Measurements from ENCODE around the gene CTPS2. TPM values are rescaled to one million over a fixed set of nuclear protein-coding genes. Genes with fewer than 3 reads are reported as not detected.

Gene CTPS2
- total RNA-seq, 1 donor from 2014 or later, result 59.0 TPM

DNA sequence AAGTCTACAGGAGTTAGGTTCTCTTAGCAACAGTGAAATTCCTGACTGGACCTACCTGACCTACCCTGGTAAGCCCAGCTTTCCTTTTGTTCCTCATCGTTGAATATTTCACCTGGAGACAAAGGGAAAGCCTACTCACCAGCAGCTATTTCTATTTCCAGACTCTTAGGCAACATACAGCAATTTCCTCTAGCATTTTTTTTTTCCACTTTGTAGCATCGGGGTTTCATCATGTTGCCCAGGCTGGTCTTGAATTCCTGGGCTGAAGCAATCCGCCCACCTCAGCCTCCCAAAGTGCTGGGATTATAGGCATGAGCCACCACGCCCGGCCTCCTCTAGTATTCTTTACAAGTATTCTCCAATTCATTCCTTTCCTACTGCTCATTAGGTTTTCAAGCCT, 69.3 kb downstream of the CTPS2 start:
- Mint-ChIP-seq H3K9me3 (peaks cover 6% of the 10 kb centered on the region), H3K27ac (peak overlapping the region; percentile 10), H3K4me3 (no peak overlapping the region), H3K36me3 (peaks cover 44% of the 10 kb centered on the region), H3K27me3 (no peaks in the 10 kb centered on the region), H3K4me1 (ENCODE audit: unreplicated experiment) (peaks cover 26% of the 10 kb centered on the region)
- no peak for DNase-seq (ENCODE audit: extremely low spot score, unreplicated experiment)
- TF ChIP-seq, protein P1, sequence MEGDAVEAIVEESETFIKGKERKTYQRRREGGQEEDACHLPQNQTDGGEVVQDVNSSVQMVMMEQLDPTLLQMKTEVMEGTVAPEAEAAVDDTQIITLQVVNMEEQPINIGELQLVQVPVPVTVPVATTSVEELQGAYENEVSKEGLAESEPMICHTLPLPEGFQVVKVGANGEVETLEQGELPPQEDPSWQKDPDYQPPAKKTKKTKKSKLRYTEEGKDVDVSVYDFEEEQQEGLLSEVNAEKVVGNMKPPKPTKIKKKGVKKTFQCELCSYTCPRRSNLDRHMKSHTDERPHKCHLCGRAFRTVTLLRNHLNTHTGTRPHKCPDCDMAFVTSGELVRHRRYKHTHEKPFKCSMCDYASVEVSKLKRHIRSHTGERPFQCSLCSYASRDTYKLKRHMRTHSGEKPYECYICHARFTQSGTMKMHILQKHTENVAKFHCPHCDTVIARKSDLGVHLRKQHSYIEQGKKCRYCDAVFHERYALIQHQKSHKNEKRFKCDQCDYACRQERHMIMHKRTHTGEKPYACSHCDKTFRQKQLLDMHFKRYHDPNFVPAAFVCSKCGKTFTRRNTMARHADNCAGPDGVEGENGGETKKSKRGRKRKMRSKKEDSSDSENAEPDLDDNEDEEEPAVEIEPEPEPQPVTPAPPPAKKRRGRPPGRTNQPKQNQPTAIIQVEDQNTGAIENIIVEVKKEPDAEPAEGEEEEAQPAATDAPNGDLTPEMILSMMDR (conservative IDR thresholded peaks at IDR 0.05), result no peak

DNA sequence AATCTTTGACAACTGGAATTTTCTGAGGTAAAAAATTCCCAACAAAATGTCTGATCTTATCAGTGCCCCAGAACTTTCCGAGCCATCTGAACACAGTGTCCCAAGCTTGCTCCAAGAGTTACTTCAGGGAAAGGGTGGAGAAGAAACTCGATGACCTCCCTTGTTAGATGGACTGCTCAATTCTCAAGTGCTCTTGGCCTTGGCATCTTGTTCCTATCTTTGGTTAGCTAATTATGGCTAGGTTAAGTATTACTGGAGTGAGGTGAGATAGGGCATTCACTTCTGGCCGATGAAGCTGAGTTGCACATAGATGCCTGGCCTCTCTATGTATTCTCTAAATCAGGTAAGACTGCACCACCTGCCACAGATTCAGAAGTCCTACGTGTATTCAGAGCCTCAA, 71.6 kb downstream of the CTPS2 start:
- TF ChIP-seq, protein P1 (conservative IDR thresholded peaks at IDR 0.05), result no peak
- Mint-ChIP-seq H3K4me3 (no peak overlapping the region), H3K9me3 (peaks cover 6% of the 10 kb centered on the region), H3K27ac (no peak overlapping the region), H3K4me1 (ENCODE audit: unreplicated experiment) (peaks cover 17% of the 10 kb centered on the region), H3K27me3 (no peaks in the 10 kb centered on the region), H3K36me3 (peaks cover 43% of the 10 kb centered on the region)
- DNase-seq (ENCODE audit: extremely low spot score, unreplicated experiment), result no peak

DNA sequence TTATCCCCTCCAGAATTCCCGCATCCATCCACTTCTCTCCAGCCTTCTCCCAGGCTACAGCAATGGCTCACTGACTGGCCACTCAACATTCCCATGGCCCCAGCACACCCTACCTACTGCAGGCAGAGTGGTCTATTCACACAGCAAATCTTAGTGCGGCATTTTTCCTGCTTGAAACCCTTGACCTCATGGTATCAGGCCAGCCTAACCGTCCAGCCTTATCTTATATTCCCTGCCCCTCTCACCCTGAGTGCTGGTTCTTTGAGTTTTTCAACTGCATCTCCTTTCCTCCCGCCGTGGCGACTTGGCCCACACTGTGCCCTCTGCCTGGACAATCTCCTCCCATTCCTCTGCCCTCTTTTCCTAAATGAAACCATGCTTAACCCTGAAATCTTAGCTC, 72.5 kb downstream of the CTPS2 start:
- Mint-ChIP-seq H3K36me3 (peaks cover 40% of the 10 kb centered on the region), H3K9me3 (peaks cover 6% of the 10 kb centered on the region), H3K4me1 (ENCODE audit: unreplicated experiment) (peaks cover 17% of the 10 kb centered on the region), H3K27me3 (no peaks in the 10 kb centered on the region), H3K27ac (no peak overlapping the region), H3K4me3 (no peak overlapping the region)
- no peak for DNase-seq (ENCODE audit: extremely low spot score, unreplicated experiment)
- TF ChIP-seq, protein P1 (conservative IDR thresholded peaks at IDR 0.05), result no peak

- peaks cover 40% of the 10 kb centered on the region for H3K36me3 Mint-ChIP-seq
- peaks cover 6% of the 10 kb centered on the region for H3K9me3 Mint-ChIP-seq
- no peak for DNase-seq (ENCODE audit: extremely low spot score, unreplicated experiment)
- TF ChIP-seq, protein P1 (conservative IDR thresholded peaks at IDR 0.05), result no peak
- H3K4me1 Mint-ChIP-seq (ENCODE audit: unreplicated experiment), result peaks cover 21% of the 10 kb centered on the region
- no peak overlapping the region for H3K4me3 Mint-ChIP-seq
- H3K27ac Mint-ChIP-seq, result no peak overlapping the region
- no peaks in the 10 kb centered on the region for H3K27me3 Mint-ChIP-seq
These were observed 73.9 kb downstream of the CTPS2 start for GRCh38 chrX:16638533-16638932.

GRCh38 chrX:16635596-16635995, 76.9 kb downstream of the CTPS2 start:
- TF ChIP-seq, protein P1 (conservative IDR thresholded peaks at IDR 0.05), result no peak
- peaks cover 1% of the 10 kb centered on the region for H3K9me3 Mint-ChIP-seq

GRCh38 chrX:16635040-16635439, 77.4 kb downstream of the CTPS2 start:
- no peak overlapping the region for H3K4me3 Mint-ChIP-seq
- TF ChIP-seq, protein P1 (conservative IDR thresholded peaks at IDR 0.05), result no peak
- no peaks in the 10 kb centered on the region for H3K9me3 Mint-ChIP-seq
- DNase-seq (ENCODE audit: extremely low spot score, unreplicated experiment), result no peak
- no peak overlapping the region for H3K27ac Mint-ChIP-seq
- peaks cover 8% of the 10 kb centered on the region for H3K4me1 Mint-ChIP-seq (ENCODE audit: unreplicated experiment)
- H3K36me3 Mint-ChIP-seq, result peaks cover 28% of the 10 kb centered on the region
- no peaks in the 10 kb centered on the region for H3K27me3 Mint-ChIP-seq

More at GRCh38 chrX:16635596-16635995, 76.9 kb downstream of the CTPS2 start:
- Mint-ChIP-seq H3K4me1 (ENCODE audit: unreplicated experiment) (peaks cover 9% of the 10 kb centered on the region), H3K27ac (no peak overlapping the region), H3K4me3 (no peak overlapping the region), H3K36me3 (peaks cover 33% of the 10 kb centered on the region), H3K27me3 (no peaks in the 10 kb centered on the region)
- DNase-seq (ENCODE audit: extremely low spot score, unreplicated experiment), result no peak

All from type B pancreatic cell (in vitro differentiated cells).